Testis (tissue), 3 donors: ENCODE measurements around the gene SLC44A1. TPM values are rescaled to one million over a fixed set of nuclear protein-coding genes. Genes with fewer than 3 reads are reported as not detected.

ENCODE experiments used
- DNase-seq: peaks from one replicate; pipeline ENCODE4 v3.0.0-alpha.2; 2019
- H3K27ac ChIP-seq, 2 donors: fragments of 200-600 bp; sonication (generic); one replicate each; pipeline ENCODE4 v1.5.1; 2019
- H3K27me3 ChIP-seq: fragments of 200-600 bp; sonication (generic); one replicate; pipeline ENCODE4 v1.5.1; 2019
- H3K36me3 ChIP-seq: fragments of 200-600 bp; sonication (generic); one replicate; pipeline ENCODE4 v1.5.1; 2017; ENCODE audit warnings: low read depth; ENCODE audit errors: missing control alignments
- H3K4me1 ChIP-seq: fragments of 200-600 bp; sonication (generic); one replicate; pipeline ENCODE4 v1.5.1; 2019
- H3K4me3 ChIP-seq, 2 donors: fragments of 200-600 bp; sonication (generic); one replicate each; pipeline ENCODE4 v1.5.1; 2017 to 2019
- H3K9me3 ChIP-seq: fragments of 200-600 bp; sonication (generic); one replicate; pipeline ENCODE4 v1.5.1; 2017
- POLR2A ChIP-seq: fragments of 450-650 bp; IDR thresholded peaks from one replicate; pipeline ENCODE4 v1.6.1; 2017; ENCODE audit warnings: antibody characterized with exemption, mild to moderate bottlenecking, moderate library complexity
- WGBS, 2 donors: methylation state at CpG; one replicate each; pipeline ENCODE4 v1.1.5; 2018; 5-methylcytosine and 5-hydroxymethylcytosine counted together
- intact Hi-C: fragments of 100-400 bp; cut with DNase I; formaldehyde crosslinking; loops from one replicate; pipeline ENCODE4 v1.15.1; 2023; ENCODE audit warnings: low total_unique reads
- polyA plus RNA-seq: library from polyadenylated mRNA; stranded (reverse); fragments of 350-450 nt; fragmentation: Illumina TruSeq; extraction: RNeasy Lipid Tissue Mini Kit (QIAGEN cat#74804); gene quantifications from one replicate; pipeline ENCODE4 v1.2.3, GENCODE V29; 2014; ENCODE audit warnings: low read depth, low replicate concordance; ENCODE audit not compliant: insufficient read depth
- total RNA-seq, 2 donors: library from RNA; depleted of rRNA; stranded (reverse); fragments of >200 nt; gene quantifications; one replicate each; pipeline ENCODE4 v1.2.3, GENCODE V29; 2016
- TF ChIP-seq, protein P1 (sequence below), 3 experiments: fragments of 450-650 bp in 2 of 3; fragments of 200-600 bp in 1 of 3; sonication (generic) in 1 of 3; IDR thresholded peaks; one replicate each; pipeline ENCODE4 v1.5.1; 2016 to 2019; ENCODE audit warnings: antibody characterized with exemption in 3 of 3, mild to moderate bottlenecking in 2 of 3, moderate library complexity in 1 of 3

SLC44A1 gene
- total and polyA plus RNA-seq, 3 donors from 2014 or later = 8.9 to 16.7 (median 11.1) TPM

DNA sequence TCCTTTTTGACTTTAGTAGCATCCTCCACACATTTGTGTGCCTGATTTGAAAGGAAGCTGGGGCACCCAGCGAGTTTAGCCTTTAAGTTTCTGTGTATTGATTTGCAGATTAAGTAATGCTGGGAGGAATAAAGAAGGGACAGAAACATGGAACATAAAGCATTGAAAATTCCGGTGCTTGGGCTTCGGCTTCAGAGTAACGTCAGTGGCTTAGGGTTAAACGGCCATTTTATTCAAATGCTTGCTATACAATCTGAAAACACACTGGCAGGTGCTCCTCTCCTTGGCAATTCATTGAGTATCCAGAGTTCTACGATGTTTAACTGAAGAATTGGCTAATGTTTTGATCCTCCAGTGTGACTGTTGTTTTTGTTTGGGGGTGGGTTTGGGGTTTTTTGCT, 145.3 kb downstream of the SLC44A1 start:
- intact Hi-C loops = no loop called here
- no peaks in the 10 kb centered on the region for H3K27me3 ChIP-seq
- no peaks in the 10 kb centered on the region for H3K9me3 ChIP-seq
- H3K4me3 ChIP-seq = no peak overlapping the region
- DNase-seq = no peak
- TF ChIP-seq POLR2A = no peak
- TF ChIP-seq, protein P1, sequence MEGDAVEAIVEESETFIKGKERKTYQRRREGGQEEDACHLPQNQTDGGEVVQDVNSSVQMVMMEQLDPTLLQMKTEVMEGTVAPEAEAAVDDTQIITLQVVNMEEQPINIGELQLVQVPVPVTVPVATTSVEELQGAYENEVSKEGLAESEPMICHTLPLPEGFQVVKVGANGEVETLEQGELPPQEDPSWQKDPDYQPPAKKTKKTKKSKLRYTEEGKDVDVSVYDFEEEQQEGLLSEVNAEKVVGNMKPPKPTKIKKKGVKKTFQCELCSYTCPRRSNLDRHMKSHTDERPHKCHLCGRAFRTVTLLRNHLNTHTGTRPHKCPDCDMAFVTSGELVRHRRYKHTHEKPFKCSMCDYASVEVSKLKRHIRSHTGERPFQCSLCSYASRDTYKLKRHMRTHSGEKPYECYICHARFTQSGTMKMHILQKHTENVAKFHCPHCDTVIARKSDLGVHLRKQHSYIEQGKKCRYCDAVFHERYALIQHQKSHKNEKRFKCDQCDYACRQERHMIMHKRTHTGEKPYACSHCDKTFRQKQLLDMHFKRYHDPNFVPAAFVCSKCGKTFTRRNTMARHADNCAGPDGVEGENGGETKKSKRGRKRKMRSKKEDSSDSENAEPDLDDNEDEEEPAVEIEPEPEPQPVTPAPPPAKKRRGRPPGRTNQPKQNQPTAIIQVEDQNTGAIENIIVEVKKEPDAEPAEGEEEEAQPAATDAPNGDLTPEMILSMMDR (IDR thresholded peaks at IDR 0.05) = no peak
- no peak overlapping the region for H3K27ac ChIP-seq
- H3K4me1 ChIP-seq = no peaks in the 10 kb centered on the region
- WGBS, 2 donors = 90 to 93% methylated on average over 6 of the region's 6 CpGs
- no peaks in the 10 kb centered on the region for H3K36me3 ChIP-seq

DNA sequence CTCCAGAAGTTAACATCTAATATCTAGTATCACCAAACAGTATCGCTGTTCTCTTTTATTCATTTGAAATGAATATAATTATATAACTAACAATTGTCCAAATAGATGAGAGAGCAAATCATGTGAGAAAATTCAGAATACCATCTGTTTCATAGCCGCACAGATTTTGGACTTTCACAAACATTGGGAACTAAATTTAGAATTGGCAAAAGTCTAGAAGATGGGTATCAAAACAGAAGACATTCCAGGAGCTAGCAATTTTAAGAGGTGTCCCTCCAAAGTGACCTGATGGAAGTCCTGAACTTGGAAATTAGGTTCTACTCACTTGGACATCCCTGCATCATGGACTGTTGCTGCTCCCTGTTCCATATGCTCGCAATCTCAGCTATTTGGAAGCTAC, 146.4 kb downstream of the SLC44A1 start:
- DNase-seq = no peak

DNA sequence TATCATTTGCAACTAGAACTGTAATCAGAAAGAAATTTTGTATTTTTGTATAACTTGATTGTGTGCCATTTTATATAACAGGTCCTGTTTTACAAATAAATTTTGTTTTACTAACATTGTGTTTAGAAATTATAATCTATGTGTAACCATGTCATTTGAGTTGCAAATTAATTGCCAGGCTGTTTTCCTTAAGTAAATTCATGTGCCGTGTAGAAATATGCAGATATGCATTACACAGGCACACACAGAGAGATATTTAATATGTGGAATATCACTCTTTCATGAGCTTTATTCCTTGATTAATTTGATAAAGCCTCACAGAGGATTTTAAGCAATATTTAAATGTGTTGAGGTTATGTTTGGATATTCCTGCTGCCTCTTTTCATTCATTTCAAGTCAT, 146.8 kb downstream of the SLC44A1 start:
- no peak overlapping the region for H3K4me3 ChIP-seq
- no peak for TF ChIP-seq POLR2A
- TF ChIP-seq, protein P1 (IDR thresholded peaks at IDR 0.05) = no peak
- WGBS, 2 donors = 93 to 96% methylated on average over 1 of the region's 1 CpG
- no peaks in the 10 kb centered on the region for H3K36me3 ChIP-seq
- no peaks in the 10 kb centered on the region for H3K27me3 ChIP-seq
- H3K4me1 ChIP-seq = no peaks in the 10 kb centered on the region
- intact Hi-C loops = no loop called here
- H3K9me3 ChIP-seq = no peaks in the 10 kb centered on the region
- H3K27ac ChIP-seq = no peak overlapping the region
- no peak for DNase-seq

More for the DNA sequence above, 146.4 kb downstream of the SLC44A1 start:
- H3K4me3 ChIP-seq = no peak overlapping the region
- 90 to 92% methylated on average over 3 of the region's 3 CpGs for WGBS, 2 donors
- H3K27me3 ChIP-seq = no peaks in the 10 kb centered on the region
- no peaks in the 10 kb centered on the region for H3K4me1 ChIP-seq
- no peaks in the 10 kb centered on the region for H3K9me3 ChIP-seq
- intact Hi-C loops = no loop called here
- no peak for TF ChIP-seq POLR2A
- TF ChIP-seq, protein P1 (IDR thresholded peaks at IDR 0.05) = no peak
- no peak overlapping the region for H3K27ac ChIP-seq
- no peaks in the 10 kb centered on the region for H3K36me3 ChIP-seq

DNA sequence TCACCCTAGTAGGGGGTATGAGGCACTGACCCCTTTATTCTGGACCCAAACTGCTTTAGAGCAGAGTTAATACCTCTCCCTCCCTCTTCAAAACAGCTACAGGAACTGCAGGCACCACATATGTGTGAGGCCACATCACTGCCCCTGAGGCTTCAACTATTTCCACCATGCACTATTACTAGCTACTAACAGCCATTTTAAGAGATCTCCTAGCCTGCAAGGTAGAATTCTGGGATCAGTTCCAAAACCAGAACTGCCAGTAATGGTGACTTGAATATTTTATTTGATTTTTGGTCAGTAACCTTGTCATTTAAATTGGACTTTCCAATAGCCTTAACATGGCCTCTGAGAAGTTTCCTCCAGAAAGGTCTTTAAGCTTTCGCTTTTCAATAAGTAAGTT, 148.1 kb downstream of the SLC44A1 start:
- DNase-seq = no peak
- Histone ChIP-seq H3K9me3 (no peaks in the 10 kb centered on the region), H3K27me3 (no peaks in the 10 kb centered on the region), H3K36me3 (no peaks in the 10 kb centered on the region), H3K4me1 (no peaks in the 10 kb centered on the region), H3K27ac (no peak overlapping the region), H3K4me3 (no peak overlapping the region)
- intact Hi-C loops = no loop called here
- WGBS, 2 donors = 94 to 97% methylated on average over 1 of the region's 1 CpG
- TF ChIP-seq POLR2A = no peak
- TF ChIP-seq, protein P1 (IDR thresholded peaks at IDR 0.05) = no peak

DNA sequence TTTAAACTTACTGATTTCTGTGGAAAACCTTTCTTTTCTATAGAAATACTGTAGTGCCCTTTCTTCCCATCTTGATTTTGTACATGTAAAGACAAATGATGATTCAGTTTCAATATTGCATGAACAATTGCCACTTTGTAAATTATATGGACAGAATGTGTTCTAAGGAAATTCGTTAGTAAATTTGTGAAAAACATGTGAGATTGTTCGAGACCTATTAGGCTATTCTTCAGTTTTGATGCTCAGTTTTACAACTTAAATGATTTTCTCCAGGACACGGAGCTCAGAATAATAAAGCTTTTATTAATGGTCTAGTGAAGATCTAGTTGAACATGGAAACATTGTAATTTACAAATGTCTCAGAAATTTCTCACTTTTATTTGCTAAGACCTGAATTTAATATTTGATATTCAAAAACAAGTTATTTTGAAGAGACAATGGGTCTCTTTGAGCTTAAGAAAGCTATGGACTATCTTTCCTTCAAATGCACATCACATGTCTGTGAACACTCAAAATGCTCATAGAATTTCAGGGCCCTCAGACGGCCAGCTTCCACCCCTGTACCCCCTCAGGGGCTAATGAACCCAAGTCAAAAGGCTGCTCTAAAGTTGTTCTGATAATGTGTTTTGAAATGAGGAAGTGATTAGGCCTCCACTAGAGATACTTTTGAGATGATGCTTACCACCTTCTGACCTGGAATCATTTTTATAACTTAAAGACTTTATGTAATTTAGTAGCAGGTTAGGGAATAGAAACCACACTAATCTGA, 149.3 kb downstream of the SLC44A1 start:
- TF ChIP-seq, protein P1 (IDR thresholded peaks at IDR 0.05) = no peak
- TF ChIP-seq POLR2A = no peak
- no peak for DNase-seq
- Histone ChIP-seq H3K36me3 (no peaks in the 10 kb centered on the region), H3K27ac (no peak overlapping the region), H3K27me3 (no peaks in the 10 kb centered on the region), H3K4me1 (no peaks in the 10 kb centered on the region), H3K9me3 (no peaks in the 10 kb centered on the region), H3K4me3 (no peak overlapping the region)
- intact Hi-C loops = no loop called here
- WGBS, 2 donors = 82 to 87% methylated on average over 4 of the region's 4 CpGs
